Activated CD4-positive, CD25-positive, alpha-beta regulatory T cell treated with anti-CD3 and anti-CD28 coated beads, Interleukin-2, amount 50 U/mL, for 24 hours (primary cell): ENCODE measurements around the gene HOXC5.
"Not testable (repeated sequence)": the region's sequence is repeated elsewhere in the genome, so short reads cannot be mapped to it uniquely, and the experiment has no call there.

Experiments used
- ATAC-seq, 2 donors: fragments of 150-1000 bp; cut with Tn5 transposase; one replicate each; pipeline ENCODE4 v1.10.0; 2021; ENCODE audit warnings: mild to moderate bottlenecking in 1 of 2, moderate library complexity in 1 of 2

HOXC5 gene

GRCh38 chr12:54075409-54075808 is 42.6 kb downstream of the HOXC5 start:
- ATAC-seq, result no peak

GRCh38 chr12:54075974-54076373 is 43.1 kb downstream of the HOXC5 start:
- no peak for ATAC-seq

GRCh38 chr12:54077843-54078242 is 45.0 kb downstream of the HOXC5 start:
- not testable (repeated sequence) for ATAC-seq

- not testable (repeated sequence) for ATAC-seq
Measured at GRCh38 chr12:54079115-54079514, 46.3 kb downstream of the HOXC5 start.

- ATAC-seq, result not testable (repeated sequence)
Measured at GRCh38 chr12:54080008-54080924, 47.4 kb downstream of the HOXC5 start.

- not testable (repeated sequence) for ATAC-seq
Measured at GRCh38 chr12:54081053-54081514, 48.2 kb downstream of the HOXC5 start.

- not testable (repeated sequence) for ATAC-seq
Measured at GRCh38 chr12:54081581-54082396, 48.9 kb downstream of the HOXC5 start.

GRCh38 chr12:54082397-54082892 is 49.6 kb downstream of the HOXC5 start:
- no peak for ATAC-seq
